K562 (cell line): ENCODE measurements around the gene PRRC2A. TPM values are rescaled to one million over a fixed set of nuclear protein-coding genes. Genes with fewer than 3 reads are reported as not detected.

Source experiments
- BRD4 ChIP-seq: fragments of 200-600 bp; sonication (generic); IDR thresholded peaks from 2 replicates; pipeline ENCODE4 v1.6.1; 2017; ENCODE audit warnings: inconsistent platforms
- CAMTA2 ChIP-seq: fragments of 250-450 bp; sonication (Bioruptor Pico); conservative IDR thresholded peaks from 2 replicates; pipeline ENCODE4 v1.5.1; 2022
- ERF ChIP-seq: fragments of 450-650 bp; formaldehyde crosslinking; IDR thresholded peaks from 2 replicates; pipeline ENCODE4 v1.4.0; 2020; ENCODE audit warnings: mild to moderate bottlenecking, mixed read lengths
- HEY1 ChIP-seq: fragments of 250-450 bp; sonication (Bioruptor Pico); IDR thresholded peaks from 2 replicates; pipeline ENCODE4 v1.5.0; 2020; ENCODE audit warnings: mild to moderate bottlenecking, moderate library complexity, borderline replicate concordance
- MGA ChIP-seq: fragments of 450-650 bp; IDR thresholded peaks from 2 replicates; pipeline ENCODE4 v1.6.1; 2016; ENCODE audit warnings: mild to moderate bottlenecking, moderate library complexity
- NFIC ChIP-seq: fragments of 450-650 bp; IDR thresholded peaks from 2 replicates; pipeline ENCODE4 v1.6.1; 2017; ENCODE audit warnings: mild to moderate bottlenecking, inconsistent platforms
- POLR2B ChIP-seq: fragments of 450-650 bp; IDR thresholded peaks from 2 replicates; pipeline ENCODE4 v1.6.1; 2018; ENCODE audit warnings: low read depth; ENCODE audit not compliant: partially characterized antibody
- SP1 ChIP-seq: sonication (generic); formaldehyde crosslinking; IDR thresholded peaks from 2 replicates; pipeline ENCODE4 v1.8.1; 2022; ENCODE audit warnings: mild to moderate bottlenecking, missing genetic modification reagents
- ZBTB11 ChIP-seq, 3 experiments: fragments of 200-800 bp in 1 of 3; fragments of 250-450 bp in 1 of 3; fragments of 450-650 bp in 1 of 3; sonication (Bioruptor Pico) in 1 of 3; sonication (Bioruptor generic) in 1 of 3; formaldehyde crosslinking in 1 of 3; IDR thresholded peaks; 2 replicates each; pipeline versions ENCODE4 v1.6.1 to v1.8.0; 2016 to 2022; ENCODE audit warnings: mild to moderate bottlenecking in 2 of 3, missing genetic modification characterization in 2 of 3, missing compliant biosample characterization in 1 of 3, moderate library complexity in 1 of 3
- ZBTB12 ChIP-seq: fragments of 250-450 bp; sonication (Bioruptor Pico); IDR thresholded peaks from 2 replicates; pipeline ENCODE4 v1.4.0; 2020
- ZNF24 ChIP-seq: fragments of 450-650 bp; IDR thresholded peaks from 2 replicates; pipeline ENCODE4 v1.6.1; 2016
- polyA plus RNA-seq, 8 experiments: library from polyadenylated mRNA; depleted of rRNA in 4 of 8; stranded (reverse) in 5 of 8; unstranded in 3 of 8; fragments of >200 nt; fragmentation: Nextera tagmentation in 2 of 8; fragmentation: Illumina TruSeq in 1 of 8; extraction: Ambion mirVana in 2 of 8; extraction: Trizol in 1 of 8; gene quantifications; 2 replicates each; pipeline versions ENCODE4 v1.2.1 to v1.2.3, GENCODE V29; 2011 to 2014; ENCODE audit warnings: inconsistent platforms in 1 of 8, missing spikeins in 1 of 8
- total RNA-seq, 7 experiments: library from RNA; depleted of rRNA in 6 of 7; stranded (reverse); fragments of >200 nt in 6 of 7; fragmentation: Illumina TruSeq in 2 of 7; extraction: Trizol in 2 of 7; gene quantifications; 2 replicates each; pipeline versions ENCODE4 v1.2.1 to v1.2.3, GENCODE V29; 2011 to 2021; ENCODE audit warnings: low replicate concordance in 1 of 7

Gene PRRC2A
- total and polyA plus RNA-seq, 9 of the 15 experiments (the other 6 are each of a cell fraction or from before 2014, with no cell fraction given) = 1.0 to 332 (median 63.0) TPM

GRCh38 chr6:31580807-31581433 lies 39.6 kb upstream of the PRRC2A start (continued):
- TF ChIP-seq ZBTB11 (CRISPR knock-in tag; IDR thresholded peaks at IDR 0.05) = peak in 1 of 3 experiments; percentile 76; a peak in 2 of 6 replicates
- TF ChIP-seq POLR2B = peak; percentile 69
- TF ChIP-seq ZBTB12 (CRISPR knock-in tag) = peak; percentile 48; the same call in 1 of the 2 replicates
- peak; percentile 41; the same call in 1 of the 2 replicates for TF ChIP-seq NFIC
- no peak for TF ChIP-seq CAMTA2 (CRISPR knock-in tag)
- no peak for TF ChIP-seq BRD4
- TF ChIP-seq ZNF24 = peak; percentile 77; the same call in 1 of the 2 replicates
- peak; percentile 93 for TF ChIP-seq MGA
- TF ChIP-seq SP1 = peak; percentile 85
- peak; percentile 77 for TF ChIP-seq ERF
- no peak for TF ChIP-seq HEY1 (CRISPR knock-in tag)
